ELR (cell line): ENCODE data around the gene ACADVL.

ENCODE experiments used
- DNase-seq: peaks from one replicate; pipeline ENCODE4 v3.0.0-alpha.2; 2015; ENCODE audit warnings: low read depth

ACADVL gene

GRCh38 chr17:7191571-7192270 lies 28.0 kb upstream of the ACADVL start:
- peak; percentile 60 for DNase-seq

DNA sequence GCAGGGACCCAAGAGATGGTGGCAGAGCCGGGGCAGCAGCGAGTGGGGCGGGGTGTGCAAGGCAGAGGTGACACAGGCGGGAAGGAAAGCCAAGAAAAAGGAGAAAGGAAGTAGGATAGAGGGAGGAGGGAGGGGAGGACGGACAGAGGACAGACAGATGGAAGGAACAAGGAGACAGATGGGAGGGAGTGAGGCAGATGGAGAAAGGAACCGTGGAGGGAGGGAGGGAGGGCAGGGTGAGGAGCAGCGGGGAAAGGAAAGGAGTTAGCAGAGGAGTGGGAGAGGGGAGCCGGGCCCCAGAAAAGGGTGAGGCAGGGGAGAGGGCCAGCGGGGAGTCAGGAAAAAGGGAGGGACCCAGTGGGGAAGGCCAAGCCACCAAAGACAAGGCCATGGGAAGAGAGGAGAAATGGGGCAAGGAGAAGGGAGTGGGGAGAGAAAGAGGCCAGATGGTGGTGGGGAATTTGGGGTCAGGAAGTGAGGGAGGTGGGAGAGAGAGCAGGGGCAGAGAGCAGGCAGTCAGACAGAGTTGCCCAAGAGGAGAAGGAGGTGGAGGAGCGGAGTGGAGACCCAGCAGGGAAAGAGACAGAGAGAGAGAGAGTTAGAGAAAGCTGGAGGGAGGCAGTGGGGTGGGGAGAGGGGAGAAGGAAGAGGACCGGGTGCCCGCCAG lies 27.3 kb upstream of the ACADVL start:
- DNase-seq = no peak

- no peak for DNase-seq
Observed at GRCh38 chr17:7195971-7196370, 23.8 kb upstream of the ACADVL start.

DNA sequence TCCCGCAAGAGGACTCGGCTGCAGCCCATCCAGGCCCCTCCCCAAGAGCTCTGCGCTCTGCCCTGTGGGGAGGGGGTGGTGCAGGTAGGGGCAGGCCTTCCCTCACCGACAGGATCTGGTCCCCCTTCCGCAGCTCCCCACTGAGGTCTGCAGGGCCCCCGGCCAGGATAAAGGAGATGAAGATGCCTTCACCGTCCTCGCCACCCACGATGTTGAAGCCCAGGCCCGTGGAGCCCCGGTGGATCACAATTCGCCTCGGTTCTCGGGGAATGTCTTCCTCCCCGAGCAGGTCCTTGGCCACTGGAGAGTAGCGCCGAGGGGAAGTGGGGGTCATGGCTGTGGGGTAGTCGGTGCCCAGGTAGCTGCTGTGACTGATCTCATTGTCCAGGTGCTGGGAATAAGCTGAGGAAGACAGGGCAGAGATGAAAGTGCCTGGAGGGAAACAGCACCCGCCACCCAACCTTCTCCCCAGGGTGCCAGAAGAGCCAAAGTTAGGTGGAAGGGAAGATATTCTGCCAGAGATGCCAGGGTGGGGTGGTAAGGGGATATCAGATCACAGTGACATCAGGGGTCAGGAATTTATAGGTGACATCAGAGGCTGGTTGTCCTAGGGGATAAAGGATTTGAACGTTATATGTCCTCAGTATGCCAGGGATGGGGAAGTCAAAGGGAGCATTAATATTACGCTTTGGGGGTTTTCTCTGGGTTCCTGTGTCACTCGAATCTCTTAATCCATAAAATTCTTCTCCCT lies 22.9 kb upstream of the ACADVL start:
- no peak for DNase-seq

GRCh38 chr17:7203391-7203790 lies 16.3 kb upstream of the ACADVL start:
- no peak for DNase-seq

- DNase-seq = no peak
Observed at GRCh38 chr17:7204336-7204735, 15.4 kb upstream of the ACADVL start.

DNA sequence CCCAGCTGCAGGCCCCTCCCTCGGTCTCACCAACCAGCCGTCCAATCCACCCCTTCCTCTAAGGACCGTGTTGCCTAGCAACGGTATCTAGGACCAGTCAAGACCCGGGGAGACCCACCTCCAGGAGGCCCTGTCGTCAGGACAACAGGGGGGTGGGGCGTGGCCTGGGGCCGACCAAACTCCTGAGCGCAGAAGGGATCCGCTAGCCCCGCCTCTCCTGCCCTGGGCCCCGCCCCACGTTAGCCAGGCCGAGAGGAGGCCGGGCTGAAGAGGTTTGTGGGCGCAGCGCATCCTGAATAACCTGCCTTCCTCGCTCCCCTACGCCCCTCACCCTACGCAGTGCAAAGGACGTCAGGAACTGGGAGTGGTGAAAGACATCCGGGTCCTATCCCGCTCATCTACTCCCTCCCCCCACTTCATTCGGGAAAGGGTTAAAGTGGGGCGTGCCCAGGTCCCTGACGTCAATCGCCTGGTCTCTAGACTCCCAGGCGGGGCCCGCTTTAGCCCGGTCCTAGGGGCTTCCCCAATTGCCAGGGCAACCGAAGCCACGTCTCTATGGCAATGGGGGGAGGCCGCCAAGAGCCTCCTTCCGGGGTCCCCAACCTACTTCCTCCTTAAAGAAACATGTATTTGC lies 14.8 kb upstream of the ACADVL start:
- DNase-seq = peak; percentile 71

GRCh38 chr17:7205561-7205960 lies 14.2 kb upstream of the ACADVL start:
- no peak for DNase-seq

DNA sequence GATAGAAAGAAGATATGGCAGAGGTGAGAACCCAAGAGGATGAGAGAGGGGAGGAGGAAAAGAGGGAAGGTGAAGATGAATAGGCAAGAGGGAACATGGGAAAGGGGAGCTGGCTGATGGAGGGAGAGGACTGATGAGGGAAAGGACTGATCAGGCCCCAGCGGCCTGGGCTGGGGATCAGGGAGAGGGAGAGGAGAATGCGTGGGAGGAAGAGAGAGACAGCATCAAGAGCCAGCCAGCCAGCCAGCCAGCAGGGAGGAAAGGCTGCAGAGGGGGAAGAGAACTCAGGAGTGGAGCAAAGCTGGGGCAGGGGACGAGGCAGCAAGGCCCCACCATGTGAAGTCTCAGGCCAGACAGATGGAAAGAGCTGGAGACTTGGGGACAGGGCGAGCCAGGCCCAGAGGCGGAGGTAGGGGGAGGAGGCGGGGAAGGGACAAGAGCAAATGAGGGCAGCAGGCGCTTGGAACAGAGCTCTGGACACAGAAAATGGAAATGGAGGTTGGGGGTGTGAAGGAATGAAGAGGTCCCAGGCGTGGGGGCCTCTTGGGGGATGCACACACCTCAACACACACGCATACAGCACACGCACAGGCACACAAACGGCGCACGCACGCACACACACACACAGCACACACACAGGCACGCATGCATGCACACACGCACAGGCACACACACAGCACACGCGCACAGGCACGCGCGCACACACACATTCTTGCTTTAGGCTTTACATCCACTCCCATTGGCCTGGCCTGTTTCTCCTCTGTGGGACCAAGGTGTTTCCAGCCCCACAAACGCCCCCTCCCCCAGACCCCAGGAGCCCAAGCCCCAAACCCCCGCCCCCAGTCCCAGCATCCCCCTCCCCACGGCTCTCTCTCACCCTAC lies 12.4 kb upstream of the ACADVL start:
- DNase-seq = no peak

- DNase-seq = no peak
Observed at GRCh38 chr17:7208027-7208571, 11.6 kb upstream of the ACADVL start.

- DNase-seq = no peak
Observed at GRCh38 chr17:7208754-7209460, 10.8 kb upstream of the ACADVL start.

DNA sequence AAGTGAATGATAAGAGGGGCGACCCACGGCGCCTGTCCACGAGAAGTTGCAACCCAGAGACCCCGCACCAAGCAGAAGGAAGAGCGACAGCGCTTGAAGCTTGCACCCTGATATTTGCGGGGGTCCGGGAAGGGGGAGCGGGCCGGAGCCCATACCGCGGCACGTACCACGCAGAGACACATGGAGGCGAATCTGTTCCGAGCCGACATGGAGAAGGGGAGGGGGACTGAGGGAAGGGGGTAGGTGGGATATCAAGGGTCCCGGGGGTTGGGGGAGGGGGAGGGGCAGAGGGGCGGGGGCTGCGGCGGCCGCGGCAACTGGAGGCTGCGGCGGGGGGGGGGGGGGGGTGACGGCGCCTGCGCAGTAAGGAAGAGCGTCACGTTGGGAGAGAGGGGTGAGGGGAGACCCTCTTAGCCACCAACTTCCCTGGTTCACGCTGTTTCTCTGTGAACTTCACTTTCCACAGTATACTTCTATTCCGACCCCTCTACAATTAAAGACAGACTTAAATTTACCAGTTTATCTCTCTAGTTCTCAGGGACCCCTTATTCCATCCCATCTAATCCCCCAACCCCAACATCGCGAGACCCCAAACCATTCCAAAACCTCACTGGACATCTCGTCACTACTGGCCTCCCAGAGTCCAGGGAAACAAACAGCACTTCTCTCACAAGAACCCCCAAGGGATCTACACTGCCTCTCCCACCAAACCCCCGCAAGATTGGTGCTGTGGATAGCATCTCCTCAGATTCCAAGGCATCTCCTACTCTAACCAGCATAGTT lies 8.1 kb upstream of the ACADVL start:
- no peak for DNase-seq

DNA sequence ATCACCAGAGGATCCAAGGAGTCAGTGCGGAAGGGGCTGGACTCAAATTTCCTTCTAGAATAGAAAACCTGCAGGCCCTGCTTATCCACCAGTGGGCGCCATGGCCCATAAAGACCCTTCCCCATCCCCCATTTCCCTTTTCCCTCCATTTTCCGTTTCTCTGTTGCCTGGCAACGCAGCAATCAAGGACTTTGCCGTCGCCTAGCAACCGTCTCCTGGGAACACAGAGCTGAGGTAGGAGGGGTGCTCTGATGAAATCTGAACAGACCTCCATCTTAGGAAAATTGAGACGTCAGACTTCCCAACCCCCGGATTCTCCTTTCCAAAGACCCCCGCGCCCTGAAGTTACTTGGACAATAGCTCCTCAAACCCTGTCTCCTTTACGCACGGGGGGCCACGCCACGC lies 5.8 kb upstream of the ACADVL start:
- DNase-seq = peak; percentile 81

DNA sequence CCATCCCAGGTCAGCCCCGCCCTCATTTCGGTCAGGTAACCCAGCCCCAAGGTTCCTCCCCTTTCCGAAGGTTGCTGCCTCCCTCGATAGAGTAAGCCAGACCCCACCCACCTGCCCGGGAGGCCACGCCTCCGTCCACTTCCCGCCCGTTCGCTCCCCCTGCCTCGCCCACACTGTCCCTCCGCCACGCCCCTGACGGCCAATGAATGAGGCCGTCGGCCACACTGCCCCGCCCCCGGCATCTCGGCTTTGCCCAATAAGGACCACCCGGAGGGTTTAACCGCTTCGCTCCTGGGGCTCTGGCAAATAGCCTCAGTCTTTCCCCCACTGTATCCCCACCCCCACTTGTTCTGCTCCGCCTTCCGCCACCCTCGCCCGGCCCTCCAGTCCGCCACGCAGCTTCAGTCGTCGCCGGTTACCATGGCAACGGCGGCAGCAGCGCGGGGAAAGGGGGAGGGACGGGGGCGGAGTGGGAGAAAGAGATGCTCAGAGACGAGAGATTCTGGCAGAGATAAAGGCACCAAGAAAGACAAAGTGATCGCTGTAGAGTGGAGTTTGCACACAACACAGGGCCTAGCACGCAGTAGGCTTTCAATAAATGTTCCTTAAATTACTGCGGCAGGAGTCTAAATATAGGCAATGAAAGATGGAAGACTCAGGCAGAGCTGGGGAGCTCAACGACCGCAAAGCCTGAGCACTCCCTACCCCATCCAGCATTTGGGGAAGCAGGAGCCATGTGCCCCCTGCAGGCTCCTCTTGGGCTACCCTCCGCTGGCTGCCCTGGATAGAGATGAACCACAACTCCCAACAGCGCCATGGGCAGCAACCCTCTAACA lies 5.2 kb upstream of the ACADVL start:
- DNase-seq = peak; percentile 98

- no peak for DNase-seq
Observed at GRCh38 chr17:7215136-7215638, 4.6 kb upstream of the ACADVL start.

DNA sequence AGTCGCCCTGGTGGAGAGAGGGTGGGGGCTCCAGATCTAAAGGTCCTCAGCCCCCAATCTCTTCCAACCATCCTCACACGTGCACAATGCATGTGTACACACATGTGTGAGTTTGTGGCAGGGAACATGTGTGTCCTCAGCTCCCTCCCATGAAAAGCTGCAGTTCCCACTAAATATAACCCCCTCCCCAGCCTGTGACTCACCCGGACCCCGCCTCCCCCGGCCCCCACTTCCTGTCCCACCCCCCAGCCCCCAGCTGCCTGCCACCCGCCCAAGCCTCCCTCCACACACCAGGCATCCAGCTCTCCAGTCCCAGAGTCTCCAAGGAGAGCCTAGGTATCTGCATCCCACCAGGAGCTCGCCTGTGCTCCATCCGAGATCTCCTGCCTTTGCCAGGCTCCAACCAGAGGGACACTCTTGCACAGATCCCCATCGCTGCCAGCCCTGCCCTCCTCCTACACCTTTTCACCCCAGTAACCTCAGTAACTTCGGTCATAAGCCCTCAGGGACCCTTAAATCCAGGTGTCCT lies 4.0 kb upstream of the ACADVL start:
- DNase-seq = peak; percentile 46

GRCh38 chr17:7216242-7217112 lies 3.3 kb upstream of the ACADVL start:
- peak; percentile 16 for DNase-seq
